Caco-2 (cell line): Measurements from ENCODE around the gene RALGAPA2. TPM values are rescaled to one million over a fixed set of nuclear protein-coding genes. Genes with fewer than 3 reads are reported as not detected.

Experiments
- BruUV-seq: library from RNA; stranded (reverse); fragments of 400-500 nt; replicated peaks from 2 replicates; lab custom pipeline; 2021; lab: Mats Ljungman, UMichigan
- CTCF ChIA-PET: fragments of 300-600 bp; sonication (Branson Sonifier 250); formaldehyde crosslinking; loops from one replicate; lab custom pipeline; 2022; ENCODE audit warnings: antibody characterized with exemption; lab: Charles Lee
- POLR2A ChIA-PET: fragments of 300-600 bp; sonication (Branson Sonifier 250); formaldehyde crosslinking; loops from one replicate; lab custom pipeline; 2022; ENCODE audit warnings: antibody characterized with exemption; lab: Charles Lee
- DNase-seq, 2 experiments: peaks; one replicate each; pipeline versions ENCODE4 v3.0.0 to v3.0.0-alpha.2; 2020 to 2022
- H3K27me3 ChIP-seq: replicated peaks from 2 replicates; pipeline ENCODE4 v1.6.0; 2011; ENCODE audit warnings: low read length; ENCODE audit not compliant: control insufficient read depth, insufficient read depth
- H3K36me3 ChIP-seq: 2 replicates; pipeline ENCODE4 v1.5.1; 2011; ENCODE audit warnings: low read length; ENCODE audit not compliant: control insufficient read depth, insufficient read depth
- H3K4me1 ChIP-seq: fragments of 250-450 bp; sonication (Bioruptor Pico); 2 replicates; pipeline ENCODE4 v1.5.1; 2020; ENCODE audit warnings: mild to moderate bottlenecking
- H3K4me3 ChIP-seq: 2 replicates; pipeline ENCODE4 v1.5.1; 2011; ENCODE audit warnings: low read depth, mild to moderate bottlenecking, control low read depth, low read length
- H3K9me3 ChIP-seq: fragments of 250-450 bp; sonication (Bioruptor Pico); 2 replicates; pipeline ENCODE4 v1.5.1; 2020; ENCODE audit warnings: mild to moderate bottlenecking, moderate library complexity
- H3K27ac Mint-ChIP-seq: one replicate; pipeline ENCODE4 v1.8.0; 2022; ENCODE audit warnings: mixed read lengths; ENCODE audit not compliant: unreplicated experiment
- H3K27me3 Mint-ChIP-seq: one replicate; pipeline ENCODE4 v1.8.0; 2022; ENCODE audit warnings: mixed read lengths; ENCODE audit not compliant: insufficient read depth, unreplicated experiment
- H3K36me3 Mint-ChIP-seq: one replicate; pipeline ENCODE4 v1.8.0; 2022; ENCODE audit warnings: mild to moderate bottlenecking, mixed read lengths; ENCODE audit not compliant: insufficient read depth, unreplicated experiment
- H3K4me1 Mint-ChIP-seq: one replicate; pipeline ENCODE4 v1.8.0; 2022; ENCODE audit warnings: low read depth, mixed read lengths; ENCODE audit not compliant: unreplicated experiment
- H3K4me3 Mint-ChIP-seq: one replicate; pipeline ENCODE4 v1.8.0; 2022; ENCODE audit warnings: mild to moderate bottlenecking, moderate library complexity, mixed read lengths; ENCODE audit not compliant: unreplicated experiment
- H3K9me3 Mint-ChIP-seq: one replicate; pipeline ENCODE4 v1.8.0; 2022; ENCODE audit warnings: mixed read lengths; ENCODE audit not compliant: unreplicated experiment
- CTCF ChIP-seq, 2 experiments: fragments of 200-600 bp in 1 of 2; IDR thresholded peaks; 1 replicate in 1 of 2; 2 replicates in 1 of 2; pipeline versions ENCODE4 v1.5.1 to v1.8.0; 2011 to 2022; ENCODE audit warnings: antibody characterized with exemption in 1 of 2, control low read depth in 1 of 2, inconsistent platforms in 1 of 2, low read depth in 1 of 2, low read length in 1 of 2, mild to moderate bottlenecking in 1 of 2, moderate library complexity in 1 of 2; ENCODE audit not compliant: insufficient read depth in 1 of 2, severe bottlenecking in 1 of 2, unreplicated experiment in 1 of 2
- intact Hi-C: fragments of 100-400 bp; cut with micrococcal nuclease; formaldehyde crosslinking; loops from one replicate; pipeline ENCODE4 v1.10.0; 2022; ENCODE audit not compliant: unreplicated experiment
- total RNA-seq: library from RNA; stranded (reverse); gene quantifications from 2 replicates; pipeline ENCODE4 v1.2.3, GENCODE V29; 2022

RALGAPA2 gene
- total RNA-seq, 1 experiment from 2014 or later, result 17.3 TPM

- ChIA-PET CTCF (no interaction called here), POLR2A (no interaction called here)
- no peaks in the 10 kb centered on the region for H3K27me3 ChIP-seq
- no TSS peak for BruUV-seq
- intact Hi-C loops, result no loop called here
- peak overlapping the region; percentile 39 for H3K27ac Mint-ChIP-seq
- no peaks in the 10 kb centered on the region for H3K27me3 Mint-ChIP-seq
- no peaks in the 10 kb centered on the region for H3K36me3 Mint-ChIP-seq
- DNase-seq, result no peak
- H3K4me3 ChIP-seq, result no peak overlapping the region
- H3K36me3 ChIP-seq, result no peaks in the 10 kb centered on the region; the same call in 1 of the 2 replicates
- no peaks in the 10 kb centered on the region for H3K4me1 ChIP-seq
- no peaks in the 10 kb centered on the region for H3K9me3 ChIP-seq
- H3K4me3 Mint-ChIP-seq, result no peak overlapping the region
- no peaks in the 10 kb centered on the region for H3K9me3 Mint-ChIP-seq
- no peaks in the 10 kb centered on the region for H3K4me1 Mint-ChIP-seq
- no peak for TF ChIP-seq CTCF (IDR thresholded peaks at IDR 0.05; ENCODE audit: insufficient read depth in 1 of 2, low read depth in 1 of 2, low read length in 1 of 2, severe bottlenecking in 1 of 2, unreplicated experiment in 1 of 2)
Measured at GRCh38 chr20:20391766-20392165, 320.7 kb downstream of the RALGAPA2 start.

GRCh38 chr20:20391115-20391514 is 321.3 kb downstream of the RALGAPA2 start:
- H3K36me3 Mint-ChIP-seq, result no peaks in the 10 kb centered on the region
- POLR2A ChIA-PET, result no interaction called here
- no peaks in the 10 kb centered on the region for H3K9me3 Mint-ChIP-seq
- H3K36me3 ChIP-seq, result no peaks in the 10 kb centered on the region; the same call in 1 of the 2 replicates
- H3K27me3 Mint-ChIP-seq, result peaks cover 1% of the 10 kb centered on the region
- DNase-seq, result no peak
- TF ChIP-seq CTCF (IDR thresholded peaks at IDR 0.05; ENCODE audit: insufficient read depth in 1 of 2, low read depth in 1 of 2, low read length in 1 of 2, severe bottlenecking in 1 of 2, unreplicated experiment in 1 of 2), result no peak
- H3K27me3 ChIP-seq, result no peaks in the 10 kb centered on the region
- H3K27ac Mint-ChIP-seq, result no peak overlapping the region
- no peaks in the 10 kb centered on the region for H3K4me1 ChIP-seq
- no peak overlapping the region for H3K4me3 Mint-ChIP-seq
- CTCF ChIA-PET, result no interaction called here
- BruUV-seq, result no TSS peak
- H3K4me3 ChIP-seq, result no peak overlapping the region
- H3K4me1 Mint-ChIP-seq, result no peaks in the 10 kb centered on the region
- H3K9me3 ChIP-seq, result no peaks in the 10 kb centered on the region
- intact Hi-C loops, result no loop called here

- ChIA-PET POLR2A (no interaction called here), CTCF (no interaction called here)
- Mint-ChIP-seq H3K36me3 (no peaks in the 10 kb centered on the region), H3K27ac (no peak overlapping the region), H3K4me1 (no peaks in the 10 kb centered on the region), H3K9me3 (no peaks in the 10 kb centered on the region), H3K27me3 (peaks cover 9% of the 10 kb centered on the region), H3K4me3 (no peak overlapping the region)
- no TSS peak for BruUV-seq
- Histone ChIP-seq H3K9me3 (no peaks in the 10 kb centered on the region), H3K27me3 (no peaks in the 10 kb centered on the region), H3K4me1 (no peaks in the 10 kb centered on the region), H3K4me3 (no peak overlapping the region), H3K36me3 (no peaks in the 10 kb centered on the region; the same call in 1 of the 2 replicates)
- DNase-seq, result no peak
- TF ChIP-seq CTCF (IDR thresholded peaks at IDR 0.05; ENCODE audit: insufficient read depth in 1 of 2, low read depth in 1 of 2, low read length in 1 of 2, severe bottlenecking in 1 of 2, unreplicated experiment in 1 of 2), result no peak
- intact Hi-C loops, result no loop called here
Measured at GRCh38 chr20:20390393-20390792, 322.1 kb downstream of the RALGAPA2 start.
